Measurements from ENCODE around the gene HOXC12. TPM values are rescaled to one million over a fixed set of nuclear protein-coding genes. Genes with fewer than 3 reads are reported as not detected.
A peak's percentile ranks its signal among the peaks of the same experiment; 100 is the strongest.

The HOXC12 gene
- total and polyA plus RNA-seq, 2 donors (not counting 1 experiment from before 2014, with no cell fraction given) = not detected

DNA sequence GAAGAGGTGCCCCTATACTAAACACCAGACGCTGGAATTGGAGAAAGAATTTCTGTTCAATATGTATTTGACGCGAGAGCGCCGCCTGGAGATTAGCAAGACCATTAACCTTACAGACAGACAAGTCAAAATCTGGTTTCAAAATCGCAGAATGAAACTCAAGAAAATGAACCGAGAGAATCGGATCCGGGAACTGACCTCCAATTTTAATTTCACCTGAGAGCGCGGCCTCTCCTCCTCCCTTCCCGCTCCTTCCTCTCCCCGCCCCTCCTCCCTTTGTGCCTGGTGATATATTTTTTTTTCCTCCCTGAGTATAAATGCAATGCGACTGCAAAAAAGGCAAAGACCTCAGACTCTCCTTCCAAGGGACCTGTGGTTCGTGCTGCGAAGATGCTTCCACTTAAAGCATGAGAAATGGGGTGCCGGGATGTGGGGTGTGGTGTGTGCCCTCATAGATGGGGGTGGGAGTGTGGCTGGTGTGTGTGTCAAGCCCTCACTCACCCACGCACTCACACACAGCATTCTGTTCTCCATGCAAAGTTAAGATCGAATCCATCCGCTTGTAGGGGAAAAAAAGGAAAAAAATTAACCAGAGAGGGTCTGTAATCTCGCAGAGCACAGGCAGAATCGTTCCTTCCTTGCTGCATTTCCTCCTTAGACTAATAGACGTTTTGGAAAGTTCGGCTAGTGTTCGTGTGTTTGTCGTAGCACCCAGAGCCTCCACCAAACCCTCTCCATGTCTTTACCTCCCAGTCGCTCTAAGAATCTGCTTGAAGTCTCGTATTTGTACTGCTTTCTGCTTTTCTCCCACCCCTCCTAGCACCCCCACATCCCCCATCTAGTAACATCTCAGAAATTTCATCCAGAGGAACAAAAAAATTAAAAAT lies 34.8 kb downstream of the HOXC12 start:
- peaks cover 0 to 98% (median 90%) of the 10 kb centered on the region in 4 experiments for H3K27me3 ChIP-seq (replicated peaks in 1 of 4; ENCODE audit: control extremely low read depth in 1 of 4, control insufficient read depth in 3 of 4, insufficient read depth in 4 of 4, low read length in 3 of 4)
- ATAC-seq (ENCODE audit: low read depth) (peak; percentile 14), DNase-seq (peak; percentile 44)
- peaks cover 25 to 50% of the 10 kb centered on the region in 2 donors for H3K4me1 ChIP-seq (ENCODE audit: control insufficient read depth in 2 of 2, insufficient read depth in 2 of 2, low read length in 2 of 2)
- Mint-ChIP-seq H3K4me1 (peaks cover 34% of the 10 kb centered on the region), H3K27me3 (peaks cover 92% of the 10 kb centered on the region), H3K4me3 (peak overlapping the region; percentile 18), H3K27ac (no peak overlapping the region), H3K9me3 (ENCODE audit: insufficient read depth) (no peaks in the 10 kb centered on the region)
- no peaks in the 10 kb centered on the region for H3K36me3 ChIP-seq (replicated peaks in 1 of 2; ENCODE audit: control extremely low read depth in 1 of 2, control insufficient read depth in 1 of 2, extremely low read depth in 1 of 2, insufficient read depth in 2 of 2, low read length in 1 of 2)
- TF ChIP-seq, protein P1, sequence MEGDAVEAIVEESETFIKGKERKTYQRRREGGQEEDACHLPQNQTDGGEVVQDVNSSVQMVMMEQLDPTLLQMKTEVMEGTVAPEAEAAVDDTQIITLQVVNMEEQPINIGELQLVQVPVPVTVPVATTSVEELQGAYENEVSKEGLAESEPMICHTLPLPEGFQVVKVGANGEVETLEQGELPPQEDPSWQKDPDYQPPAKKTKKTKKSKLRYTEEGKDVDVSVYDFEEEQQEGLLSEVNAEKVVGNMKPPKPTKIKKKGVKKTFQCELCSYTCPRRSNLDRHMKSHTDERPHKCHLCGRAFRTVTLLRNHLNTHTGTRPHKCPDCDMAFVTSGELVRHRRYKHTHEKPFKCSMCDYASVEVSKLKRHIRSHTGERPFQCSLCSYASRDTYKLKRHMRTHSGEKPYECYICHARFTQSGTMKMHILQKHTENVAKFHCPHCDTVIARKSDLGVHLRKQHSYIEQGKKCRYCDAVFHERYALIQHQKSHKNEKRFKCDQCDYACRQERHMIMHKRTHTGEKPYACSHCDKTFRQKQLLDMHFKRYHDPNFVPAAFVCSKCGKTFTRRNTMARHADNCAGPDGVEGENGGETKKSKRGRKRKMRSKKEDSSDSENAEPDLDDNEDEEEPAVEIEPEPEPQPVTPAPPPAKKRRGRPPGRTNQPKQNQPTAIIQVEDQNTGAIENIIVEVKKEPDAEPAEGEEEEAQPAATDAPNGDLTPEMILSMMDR (IDR thresholded peaks at IDR 0.05) = peak; percentile 26
- TF ChIP-seq EZH2 (IDR thresholded peaks at IDR 0.05; ENCODE audit: borderline replicate concordance, insufficient read depth, low read depth, low read length, poor library complexity, severe bottlenecking) = peak; percentile 30
- no peaks in the 10 kb centered on the region for H4K20me1 ChIP-seq (ENCODE audit: control insufficient read depth, insufficient read depth, low read length, poor library complexity, severe bottlenecking)
- H3K9ac ChIP-seq (ENCODE audit: low read length) = no peak overlapping the region
- ChIA-PET CTCF (interaction anchor here (1.0 to 2.8 kb wide), 5 partner anchors 17 to 202 kb away, joined by 3 to 11 read pairs (median 5); partner anchors contain the start of gene HOXC5), POLR2A (no interaction called here)
- no peak overlapping the region for H2AFZ ChIP-seq (ENCODE audit: insufficient read depth, low read depth, low read length, poor library complexity, severe bottlenecking)
- no peaks in the 10 kb centered on the region for H3K79me2 ChIP-seq (ENCODE audit: control insufficient read depth, insufficient read depth, low read length)
- WGBS (ENCODE audit: insufficient coverage) = 2% methylated on average over 13 of the region's 28 CpGs
- H3K4me3 ChIP-seq (ENCODE audit: control extremely low read depth in 1 of 5, extremely low read depth in 1 of 5, insufficient read depth in 1 of 5, low read depth in 2 of 5, low read length in 4 of 5) = no peak overlapping the region
- intact Hi-C loops (cut with micrococcal nuclease) = loop anchor here (5.0 kb wide), 1 partner anchor 47 kb away; no protein-coding TSS in a partner anchor
- H3K27ac ChIP-seq (ENCODE audit: low read length in 2 of 2) = no peak overlapping the region
- peaks cover 0 to 66% (median 0%) of the 10 kb centered on the region in 3 donors for H3K9me3 ChIP-seq (ENCODE audit: control extremely low read depth in 1 of 3, control insufficient read depth in 2 of 3, insufficient read depth in 1 of 3, low read length in 2 of 3)
- H3K4me2 ChIP-seq (replicated peaks; ENCODE audit: low read depth, low read length, poor library complexity, severe bottlenecking) = peak overlapping the region; percentile 37
